Measurements from ENCODE around the gene RALGPS1.

The RALGPS1 gene

GRCh38 chr9:127214421-127215267 is 300.1 kb downstream of the RALGPS1 start:
- peaks cover 6% of the 10 kb centered on the region for H3K27me3 Mint-ChIP-seq
- no peaks in the 10 kb centered on the region for H3K9me3 Mint-ChIP-seq (ENCODE audit: low read depth)
- H3K27ac Mint-ChIP-seq = no peak overlapping the region
- peaks cover 2% of the 10 kb centered on the region for H3K36me3 Mint-ChIP-seq
- peaks cover 2% of the 10 kb centered on the region for H3K4me1 Mint-ChIP-seq (ENCODE audit: low read depth)
- H3K4me3 Mint-ChIP-seq = no peak overlapping the region

GRCh38 chr9:127215268-127216209 is 301.0 kb downstream of the RALGPS1 start:
- Mint-ChIP-seq H3K4me3 (no peak overlapping the region), H3K4me1 (ENCODE audit: low read depth) (peaks cover 2% of the 10 kb centered on the region), H3K27ac (no peak overlapping the region), H3K9me3 (ENCODE audit: low read depth) (no peaks in the 10 kb centered on the region), H3K27me3 (peaks cover 5% of the 10 kb centered on the region), H3K36me3 (peaks cover 2% of the 10 kb centered on the region)

DNA sequence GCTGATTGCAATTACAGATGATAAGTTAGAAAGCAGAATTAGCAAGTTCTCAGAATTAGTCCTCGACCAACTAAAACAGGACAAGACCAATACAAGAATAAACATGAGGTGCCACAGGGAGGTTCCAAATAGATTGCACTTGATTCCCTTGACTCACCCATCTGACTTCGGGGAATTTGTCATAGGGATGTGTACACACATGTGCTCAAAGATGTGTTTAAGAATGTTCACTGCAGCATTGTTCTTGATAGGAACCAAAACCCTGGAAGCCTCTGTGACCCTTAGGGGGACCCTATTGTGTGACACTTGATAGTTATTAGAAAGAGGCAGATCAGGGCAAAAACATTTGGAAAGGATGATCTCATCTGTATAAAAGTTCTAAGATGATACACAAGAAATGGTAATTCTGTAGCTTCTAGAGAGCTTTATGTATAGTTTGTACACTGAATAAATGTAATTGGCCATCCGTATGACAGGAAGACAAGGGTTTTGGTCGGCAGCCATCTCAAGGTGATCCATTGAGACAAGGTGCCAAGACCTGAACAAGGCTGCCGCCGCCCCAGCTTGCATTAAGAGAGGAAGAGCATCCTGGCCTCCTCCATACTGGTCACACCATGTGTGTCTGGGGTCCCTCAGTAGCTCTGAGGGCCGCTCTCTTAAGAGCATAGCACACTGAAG is 301.8 kb downstream of the RALGPS1 start:
- H3K4me1 Mint-ChIP-seq (ENCODE audit: low read depth) = peaks cover 5% of the 10 kb centered on the region
- no peak overlapping the region for H3K27ac Mint-ChIP-seq
- H3K27me3 Mint-ChIP-seq = no peaks in the 10 kb centered on the region
- no peaks in the 10 kb centered on the region for H3K9me3 Mint-ChIP-seq (ENCODE audit: low read depth)
- H3K36me3 Mint-ChIP-seq = peaks cover 2% of the 10 kb centered on the region
- no peak overlapping the region for H3K4me3 Mint-ChIP-seq

DNA sequence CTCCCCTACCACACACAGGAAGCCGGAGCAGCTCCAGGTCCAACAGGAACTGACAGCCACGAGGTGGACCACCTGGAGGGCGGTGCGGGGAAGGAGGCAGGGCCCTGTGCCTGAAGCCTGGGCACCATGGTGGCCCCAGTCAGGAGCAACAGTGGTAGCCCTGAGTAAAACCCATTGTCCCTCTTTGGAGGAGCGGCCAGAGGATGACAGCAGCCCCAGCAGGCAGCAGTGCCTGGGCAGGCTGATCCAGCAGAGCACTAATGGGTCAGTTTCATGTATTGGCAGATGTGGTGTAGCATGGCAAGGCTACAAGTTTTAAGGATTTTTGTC is 302.3 kb downstream of the RALGPS1 start:
- no peak overlapping the region for H3K27ac Mint-ChIP-seq
- H3K4me3 Mint-ChIP-seq = no peak overlapping the region
- peaks cover 2% of the 10 kb centered on the region for H3K36me3 Mint-ChIP-seq
- no peaks in the 10 kb centered on the region for H3K9me3 Mint-ChIP-seq (ENCODE audit: low read depth)
- peaks cover 10% of the 10 kb centered on the region for H3K4me1 Mint-ChIP-seq (ENCODE audit: low read depth)
- no peaks in the 10 kb centered on the region for H3K27me3 Mint-ChIP-seq

DNA sequence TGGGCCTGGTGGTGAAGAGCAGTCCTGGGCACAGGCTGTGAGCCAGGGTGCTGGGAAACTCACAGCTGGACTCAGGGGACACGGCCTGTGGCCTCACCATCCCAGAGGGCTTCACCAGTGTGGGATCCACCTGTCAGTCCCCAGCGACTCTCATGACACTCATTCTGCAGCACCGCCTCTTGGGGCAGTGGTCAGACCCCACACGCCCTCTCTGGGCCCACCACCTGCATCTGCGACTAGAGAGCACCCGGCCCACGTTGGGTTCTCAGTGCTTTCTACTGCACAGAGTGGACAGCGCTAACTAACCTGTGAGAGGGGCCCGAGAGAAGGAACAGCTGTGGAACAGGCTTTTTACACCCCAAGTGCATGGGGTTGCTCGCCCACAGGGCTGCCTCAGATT is 304.2 kb downstream of the RALGPS1 start:
- Mint-ChIP-seq H3K27ac (no peak overlapping the region), H3K4me1 (ENCODE audit: low read depth) (peaks cover 26% of the 10 kb centered on the region), H3K27me3 (no peaks in the 10 kb centered on the region), H3K36me3 (peaks cover 2% of the 10 kb centered on the region), H3K9me3 (ENCODE audit: low read depth) (no peaks in the 10 kb centered on the region), H3K4me3 (no peak overlapping the region)

DNA sequence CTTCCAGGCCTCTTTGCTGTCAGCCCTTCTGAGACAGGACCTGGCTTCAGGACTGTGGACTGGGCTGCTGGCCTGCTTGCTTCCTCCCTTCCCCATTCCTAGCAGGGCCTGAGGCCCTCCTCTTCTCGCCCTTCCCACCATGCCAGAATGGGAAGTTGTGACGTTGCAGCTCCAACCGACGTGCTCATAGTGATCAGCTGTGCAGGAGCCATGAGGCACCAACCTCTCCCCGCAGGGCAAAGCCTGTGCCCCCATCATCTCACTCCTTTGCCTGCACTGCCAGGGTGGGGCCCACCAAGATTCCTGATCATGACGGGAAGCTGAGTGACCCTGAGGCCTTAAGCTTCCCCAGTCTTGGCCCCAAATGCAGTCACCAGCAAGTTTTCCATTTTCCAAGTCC is 304.9 kb downstream of the RALGPS1 start:
- Mint-ChIP-seq H3K4me1 (ENCODE audit: low read depth) (peaks cover 30% of the 10 kb centered on the region), H3K27me3 (no peaks in the 10 kb centered on the region), H3K27ac (no peak overlapping the region), H3K9me3 (ENCODE audit: low read depth) (no peaks in the 10 kb centered on the region), H3K36me3 (peaks cover 2% of the 10 kb centered on the region), H3K4me3 (no peak overlapping the region)

GRCh38 chr9:127221695-127222094 is 307.1 kb downstream of the RALGPS1 start:
- peak overlapping the region; percentile 56 for H3K27ac Mint-ChIP-seq
- H3K36me3 Mint-ChIP-seq = no peaks in the 10 kb centered on the region
- H3K4me1 Mint-ChIP-seq (ENCODE audit: low read depth) = peaks cover 39% of the 10 kb centered on the region
- no peaks in the 10 kb centered on the region for H3K27me3 Mint-ChIP-seq
- no peak overlapping the region for H3K4me3 Mint-ChIP-seq
- H3K9me3 Mint-ChIP-seq (ENCODE audit: low read depth) = no peaks in the 10 kb centered on the region

DNA sequence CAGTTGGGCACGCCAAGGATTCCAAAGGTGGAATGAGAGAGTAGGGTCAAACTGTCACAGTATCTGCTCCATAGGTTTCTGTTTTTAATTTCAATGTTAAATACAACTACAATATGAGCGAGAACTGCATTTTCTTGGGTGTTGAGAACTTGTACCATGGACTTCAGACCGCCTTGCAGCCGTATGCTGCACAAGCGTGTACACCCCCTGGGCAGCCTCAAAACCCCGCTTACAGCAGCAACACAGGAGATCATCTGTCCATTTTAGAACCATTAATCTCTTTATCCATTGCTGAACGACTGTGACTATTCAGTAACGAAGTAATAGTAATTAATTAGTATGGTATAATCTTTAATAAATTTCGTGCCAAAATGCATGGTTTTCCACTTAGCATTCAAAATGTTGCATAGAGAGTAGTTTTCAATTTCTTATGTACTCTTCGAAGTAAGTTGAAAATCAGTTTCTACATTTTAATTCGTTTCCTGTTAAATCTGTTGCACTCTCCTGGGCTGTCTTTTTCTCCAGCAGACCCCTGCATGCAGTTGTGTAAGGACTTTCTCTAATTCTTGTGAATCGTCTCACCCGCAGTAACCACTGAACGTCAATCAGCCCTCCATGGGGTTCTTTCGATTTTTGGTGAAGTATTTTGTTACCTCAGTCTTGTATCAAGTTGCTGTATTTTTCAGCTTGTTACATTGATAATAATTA is 308.0 kb downstream of the RALGPS1 start:
- Mint-ChIP-seq H3K4me1 (ENCODE audit: low read depth) (peaks cover 39% of the 10 kb centered on the region), H3K27me3 (no peaks in the 10 kb centered on the region), H3K4me3 (no peak overlapping the region), H3K27ac (no peak overlapping the region), H3K36me3 (no peaks in the 10 kb centered on the region), H3K9me3 (ENCODE audit: low read depth) (no peaks in the 10 kb centered on the region)

GRCh38 chr9:127223266-127223665 is 308.7 kb downstream of the RALGPS1 start:
- no peak overlapping the region for H3K27ac Mint-ChIP-seq
- H3K27me3 Mint-ChIP-seq = no peaks in the 10 kb centered on the region
- H3K9me3 Mint-ChIP-seq (ENCODE audit: low read depth) = no peaks in the 10 kb centered on the region
- peaks cover 39% of the 10 kb centered on the region for H3K4me1 Mint-ChIP-seq (ENCODE audit: low read depth)
- peak overlapping the region; percentile 19 for H3K4me3 Mint-ChIP-seq
- no peaks in the 10 kb centered on the region for H3K36me3 Mint-ChIP-seq

- H3K4me1 Mint-ChIP-seq (ENCODE audit: low read depth) = peaks cover 39% of the 10 kb centered on the region
- H3K36me3 Mint-ChIP-seq = no peaks in the 10 kb centered on the region
- H3K27me3 Mint-ChIP-seq = no peaks in the 10 kb centered on the region
- no peaks in the 10 kb centered on the region for H3K9me3 Mint-ChIP-seq (ENCODE audit: low read depth)
- H3K27ac Mint-ChIP-seq = no peak overlapping the region
- H3K4me3 Mint-ChIP-seq = peak overlapping the region; percentile 83
These were observed 309.2 kb downstream of the RALGPS1 start for GRCh38 chr9:127223810-127224177.

DNA sequence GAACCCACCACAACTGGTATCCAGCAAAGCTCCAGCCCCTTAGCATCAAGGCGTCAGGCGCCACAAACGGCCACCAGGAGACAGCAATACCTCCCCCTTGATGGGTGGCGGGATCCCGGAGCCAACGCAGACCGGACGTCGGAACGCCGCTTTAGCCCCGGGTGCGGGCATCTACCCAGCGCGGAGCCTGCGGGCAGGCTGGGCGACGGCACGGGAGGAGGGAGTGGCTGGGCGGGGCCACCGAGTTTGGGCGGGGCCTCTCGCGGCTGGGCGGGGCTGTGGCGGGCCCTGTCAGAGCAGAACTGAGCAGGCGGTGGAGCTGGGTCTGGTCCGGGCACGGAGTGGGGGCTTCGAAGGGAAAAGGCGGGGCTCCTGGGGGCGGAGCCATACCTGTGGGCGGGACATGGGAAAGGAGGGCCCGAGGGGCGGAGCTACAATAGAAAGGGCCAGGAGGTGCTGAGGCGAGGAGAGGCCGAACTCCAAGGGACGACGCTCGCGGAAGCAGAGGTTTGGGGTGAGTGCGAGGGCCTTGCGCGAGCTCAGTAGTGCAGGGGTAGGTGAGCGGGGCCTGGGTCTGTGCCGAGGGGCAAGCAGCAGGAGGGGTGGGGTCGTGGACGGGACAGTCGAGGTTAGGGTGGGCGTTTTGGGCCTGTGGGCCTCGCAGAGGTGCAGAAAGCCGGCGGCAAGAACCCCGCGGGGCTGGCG is 309.7 kb downstream of the RALGPS1 start:
- Mint-ChIP-seq H3K27ac (peak overlapping the region; percentile 61), H3K27me3 (peaks cover 4% of the 10 kb centered on the region), H3K4me3 (peak overlapping the region; percentile 83), H3K36me3 (no peaks in the 10 kb centered on the region), H3K9me3 (ENCODE audit: low read depth) (no peaks in the 10 kb centered on the region), H3K4me1 (ENCODE audit: low read depth) (peaks cover 39% of the 10 kb centered on the region)

DNA sequence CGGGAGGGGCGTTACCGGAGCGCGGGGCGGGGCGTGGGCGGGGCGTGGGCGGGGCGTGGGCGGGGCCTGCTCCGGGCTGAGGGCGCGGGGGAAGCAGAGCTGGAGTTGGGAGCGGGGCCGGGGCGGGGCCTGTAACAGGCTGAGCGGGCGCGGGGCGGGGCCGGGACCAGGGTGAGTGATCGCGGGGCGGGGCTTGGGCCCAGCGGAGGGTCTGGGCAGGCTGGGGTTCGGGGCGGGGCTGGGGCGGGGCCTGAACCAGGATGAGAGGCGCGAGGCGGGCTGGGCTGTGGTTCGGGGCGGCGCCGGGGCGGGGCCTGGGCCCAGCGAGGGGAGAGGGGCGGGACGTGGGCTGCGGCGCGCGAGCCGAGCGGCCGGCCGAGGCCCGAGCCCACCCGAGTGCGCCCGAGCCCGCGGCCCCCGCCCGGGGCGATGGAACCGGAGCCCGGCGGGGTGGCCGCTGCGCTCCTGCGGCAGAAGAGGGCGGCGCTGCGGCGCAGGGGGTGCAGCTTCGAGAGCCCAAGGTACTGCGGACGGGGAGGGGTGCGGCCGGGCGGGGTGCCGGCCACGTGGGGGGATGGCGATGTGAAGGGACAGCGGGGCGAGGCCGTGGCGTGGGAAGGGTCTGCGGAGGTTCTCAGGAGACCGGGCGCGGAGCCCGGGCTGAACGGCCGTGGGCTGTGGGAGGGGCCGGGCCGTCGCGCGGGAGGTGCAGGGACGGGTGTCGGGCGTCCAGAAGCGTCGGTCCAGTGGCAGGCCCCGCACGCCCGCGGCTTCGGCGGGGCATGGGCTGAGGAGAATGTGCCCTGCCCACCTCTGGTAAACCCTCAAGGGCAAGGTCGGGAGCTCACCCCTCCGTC is 310.5 kb downstream of the RALGPS1 start:
- no peak overlapping the region for H3K27ac Mint-ChIP-seq
- H3K36me3 Mint-ChIP-seq = no peaks in the 10 kb centered on the region
- peak overlapping the region; percentile 83 for H3K4me3 Mint-ChIP-seq
- H3K27me3 Mint-ChIP-seq = peaks cover 6% of the 10 kb centered on the region
- H3K9me3 Mint-ChIP-seq (ENCODE audit: low read depth) = no peaks in the 10 kb centered on the region
- H3K4me1 Mint-ChIP-seq (ENCODE audit: low read depth) = peaks cover 39% of the 10 kb centered on the region

GRCh38 chr9:127225801-127226625 is 311.4 kb downstream of the RALGPS1 start:
- H3K27ac Mint-ChIP-seq = peak overlapping the region; percentile 66
- peaks cover 38% of the 10 kb centered on the region for H3K4me1 Mint-ChIP-seq (ENCODE audit: low read depth)
- no peaks in the 10 kb centered on the region for H3K36me3 Mint-ChIP-seq
- H3K27me3 Mint-ChIP-seq = peaks cover 6% of the 10 kb centered on the region
- no peaks in the 10 kb centered on the region for H3K9me3 Mint-ChIP-seq (ENCODE audit: low read depth)
- peak overlapping the region; percentile 83 for H3K4me3 Mint-ChIP-seq
